HG02981 (cell line): Measurements from ENCODE around the gene CFAP91.

ENCODE experiments used
- ATAC-seq: cut with Tn5 transposase; IDR thresholded peaks from one replicate; pipeline ENCODE4 v1.9.1; 2021; ENCODE audit warnings: mild to moderate bottlenecking, moderate library complexity; ENCODE audit not compliant: unreplicated experiment

CFAP91 gene

DNA sequence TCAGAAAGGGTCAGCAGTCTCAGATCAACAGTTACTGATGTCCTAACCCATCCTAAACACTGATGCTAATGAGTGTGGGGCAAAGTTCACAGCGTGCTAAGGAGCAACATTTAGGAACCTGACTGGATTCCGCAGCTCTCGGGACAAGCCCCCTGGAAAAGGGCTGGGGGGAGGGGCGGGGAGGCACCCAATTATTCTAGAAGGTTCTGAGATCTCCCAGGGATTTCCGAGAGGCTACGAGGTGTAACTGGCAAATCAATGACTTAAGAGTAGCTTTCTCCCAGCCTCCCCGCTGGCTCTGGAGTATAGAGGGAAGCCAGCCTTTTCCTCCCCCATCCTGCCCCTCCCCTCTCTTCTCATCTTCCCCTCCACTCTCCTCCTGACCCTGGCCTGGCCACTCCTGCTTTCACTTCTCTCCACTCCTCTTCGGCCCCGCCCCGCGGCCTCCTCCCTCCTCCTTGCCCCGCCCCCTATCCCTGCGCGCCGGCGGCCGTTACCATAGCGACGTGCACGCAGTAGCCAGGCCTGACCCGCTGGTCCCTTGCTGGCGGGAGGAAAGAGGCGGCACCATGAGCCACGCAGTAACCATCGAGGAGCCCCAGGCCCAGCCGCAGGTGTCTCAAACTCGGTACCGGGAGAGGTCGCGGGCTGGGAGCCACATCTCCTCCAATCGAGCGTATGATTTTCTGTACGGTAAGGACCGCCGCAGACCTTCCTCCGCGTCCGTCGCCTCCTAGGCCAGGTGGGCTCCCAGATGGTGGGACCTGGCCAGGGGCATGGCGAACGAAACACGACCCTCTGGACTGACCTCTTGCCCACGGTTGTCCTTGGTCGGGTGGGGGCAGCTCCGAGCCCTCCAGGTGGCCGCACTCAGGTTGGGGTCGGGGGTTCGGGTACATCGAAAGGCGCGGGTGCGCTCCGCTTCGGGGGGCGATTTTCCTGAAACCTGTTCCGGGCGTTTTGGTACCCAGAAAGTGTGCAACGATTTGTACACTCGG, at the start of gene CFAP91:
TSS of gene CFAP91 (plus strand) at position 493 of the 998 bp plus-strand sequence. CDS start at position 570, 77 bp downstream.
- peak; percentile 93 for ATAC-seq

DNA sequence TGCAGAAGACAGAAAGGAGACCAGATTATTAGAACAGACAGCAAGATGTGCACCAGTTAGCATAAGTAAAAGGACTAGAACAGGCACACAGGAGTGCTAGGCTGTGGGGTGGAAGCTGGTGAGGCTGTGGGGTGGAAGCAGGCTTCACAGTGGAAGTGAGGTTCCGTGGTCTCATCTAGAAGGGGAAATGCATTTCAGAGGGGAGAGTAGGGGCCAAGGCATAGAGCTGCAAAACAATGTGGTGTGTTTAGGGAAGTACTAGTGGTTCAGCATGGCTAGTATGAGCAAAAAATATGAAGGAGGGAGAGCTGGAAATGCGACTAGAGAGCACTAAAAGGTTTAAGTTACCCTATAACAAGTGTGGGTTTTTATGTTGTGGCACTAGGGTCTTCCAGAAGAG, 48.9 kb upstream of the CFAP91 start:
- no peak for ATAC-seq

DNA sequence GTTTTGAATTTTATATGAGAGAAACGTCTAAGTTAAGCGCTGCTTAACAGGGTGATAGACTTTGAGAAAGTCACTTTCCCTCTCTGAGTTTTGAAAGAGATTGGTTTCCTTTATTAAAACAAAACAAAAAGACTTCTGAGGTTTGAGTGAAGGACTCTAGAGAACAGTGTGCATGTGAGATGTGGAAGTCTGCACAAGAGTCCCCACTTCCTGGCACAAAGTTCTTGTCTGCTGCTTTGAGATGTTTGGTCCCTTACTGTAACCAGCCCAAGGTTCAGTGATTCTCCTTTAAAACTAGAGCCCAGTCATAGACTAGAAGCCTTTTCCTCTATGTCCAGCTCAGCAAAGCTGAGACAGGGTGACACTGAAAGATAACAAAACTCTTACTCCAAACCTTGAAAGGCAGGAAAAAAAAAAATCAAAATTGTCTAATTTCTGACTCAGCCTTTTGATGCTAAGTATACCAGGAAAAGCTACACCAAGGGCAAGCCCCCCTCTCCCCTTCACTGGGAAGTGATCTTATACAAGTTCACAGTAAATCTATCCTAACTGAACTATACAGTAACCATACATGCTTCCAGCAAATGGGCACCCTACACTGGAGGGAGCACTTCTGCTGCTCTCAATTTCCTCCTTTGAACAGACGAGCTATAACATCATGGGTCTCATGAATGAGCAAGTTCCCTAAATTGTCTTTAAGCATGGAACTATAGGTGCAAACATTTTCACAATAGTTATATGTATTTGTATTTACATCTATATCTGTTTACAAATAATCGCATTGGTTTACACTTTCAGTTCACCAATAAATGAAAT, 44.7 kb upstream of the CFAP91 start:
- no peak for ATAC-seq

DNA sequence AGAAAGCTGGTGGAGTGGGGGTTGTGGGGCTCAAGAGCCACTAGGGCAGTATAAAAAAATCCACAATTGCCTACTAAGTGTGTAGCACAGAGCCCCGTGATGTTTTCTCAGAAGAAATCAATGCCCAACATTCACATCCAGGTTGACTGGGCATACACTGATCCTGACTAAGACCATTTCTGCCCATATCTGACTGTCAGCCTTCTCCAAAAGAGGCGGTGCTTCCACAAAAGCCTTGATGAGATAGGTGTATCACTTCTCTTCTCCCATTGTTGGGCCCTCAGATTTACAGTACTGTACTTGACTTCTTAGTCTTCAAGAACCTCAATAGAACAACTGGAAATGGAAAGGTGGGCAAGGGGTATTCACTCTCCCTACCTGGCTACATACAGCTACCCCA, 43.8 kb upstream of the CFAP91 start:
- ATAC-seq, result no peak

DNA sequence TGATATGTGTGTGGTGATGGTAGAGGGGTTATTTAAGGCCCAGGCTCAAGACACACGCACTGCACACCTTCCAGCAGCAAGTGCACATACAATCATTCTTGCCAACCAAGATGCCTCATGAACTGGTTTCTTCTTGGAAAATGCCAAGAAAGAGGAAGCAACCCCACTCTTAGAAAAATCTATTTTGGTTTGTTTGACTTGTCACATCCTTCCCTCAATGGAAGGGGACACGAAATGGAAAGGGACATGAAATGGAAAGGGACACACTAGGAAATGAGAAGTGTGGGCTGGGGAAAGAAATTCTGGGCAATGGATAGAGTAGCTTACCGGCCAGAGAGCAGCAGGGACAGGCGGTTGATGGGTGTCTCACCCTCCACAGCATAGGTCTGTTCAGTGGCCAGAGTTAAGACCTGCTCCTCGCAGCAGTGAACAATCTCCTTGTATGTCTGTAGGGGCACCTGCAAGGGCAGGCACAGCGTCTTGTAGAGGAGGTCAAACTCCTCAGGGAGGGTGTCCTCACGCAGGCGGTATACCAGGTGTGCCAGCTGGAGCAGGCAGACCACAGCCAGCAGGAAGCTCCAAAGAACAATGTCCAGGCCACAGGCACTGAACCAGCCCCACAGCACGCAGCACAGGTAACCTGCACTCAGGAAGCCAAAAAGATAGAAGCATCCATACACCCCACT, 43.1 kb upstream of the CFAP91 start:
- ATAC-seq, result no peak

DNA sequence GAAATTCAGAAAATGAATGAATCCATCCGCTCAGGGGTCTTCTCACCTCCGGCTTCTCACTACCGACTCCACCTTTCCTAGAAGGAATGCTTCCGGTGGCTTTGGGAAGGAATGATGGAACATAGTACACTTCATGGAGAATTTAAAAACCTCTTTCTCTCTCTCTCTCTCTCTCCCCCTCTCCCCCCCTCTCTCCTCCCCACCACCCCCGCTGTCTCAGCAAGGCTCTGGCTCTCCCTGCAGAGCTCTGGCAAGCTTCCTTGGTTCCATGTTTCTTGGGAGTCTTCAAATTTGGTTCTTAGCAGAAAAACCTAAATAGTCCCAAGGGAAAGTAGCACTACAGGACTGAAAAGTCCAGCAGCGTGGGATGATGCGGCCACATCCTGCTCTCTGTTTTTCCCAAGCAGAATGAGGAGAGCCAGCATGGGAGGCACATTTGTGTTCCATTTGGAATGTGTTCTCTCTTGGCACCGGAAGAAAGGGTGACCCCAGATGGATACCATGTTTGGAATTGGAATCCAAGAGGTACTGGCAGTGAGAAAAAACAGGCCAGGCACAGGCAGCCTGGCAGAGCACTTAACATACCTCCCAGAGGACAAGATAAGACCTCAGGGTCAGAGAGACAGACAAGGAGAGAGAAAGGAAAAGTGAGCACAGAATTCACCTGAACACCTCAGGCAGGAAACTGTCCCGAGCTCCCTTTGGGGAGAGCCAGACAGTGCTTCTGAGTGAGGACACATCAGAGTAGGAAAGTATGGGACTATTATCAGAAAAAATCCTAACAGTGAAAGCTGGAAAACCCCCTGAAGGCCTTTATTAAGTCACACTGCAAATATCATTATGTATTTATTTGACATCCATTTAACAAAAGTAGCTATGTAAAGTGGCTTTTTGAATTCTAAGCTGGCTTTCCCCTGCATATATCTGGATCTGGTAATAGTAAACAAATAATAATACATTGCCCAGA, 42.1 kb upstream of the CFAP91 start, which contains the start of gene POPDC2:
TSS of gene POPDC2 (minus strand) at position 116 of the 967 bp plus-strand sequence. CDS start 166 bp downstream, outside the sequence.
- ATAC-seq, result no peak

DNA sequence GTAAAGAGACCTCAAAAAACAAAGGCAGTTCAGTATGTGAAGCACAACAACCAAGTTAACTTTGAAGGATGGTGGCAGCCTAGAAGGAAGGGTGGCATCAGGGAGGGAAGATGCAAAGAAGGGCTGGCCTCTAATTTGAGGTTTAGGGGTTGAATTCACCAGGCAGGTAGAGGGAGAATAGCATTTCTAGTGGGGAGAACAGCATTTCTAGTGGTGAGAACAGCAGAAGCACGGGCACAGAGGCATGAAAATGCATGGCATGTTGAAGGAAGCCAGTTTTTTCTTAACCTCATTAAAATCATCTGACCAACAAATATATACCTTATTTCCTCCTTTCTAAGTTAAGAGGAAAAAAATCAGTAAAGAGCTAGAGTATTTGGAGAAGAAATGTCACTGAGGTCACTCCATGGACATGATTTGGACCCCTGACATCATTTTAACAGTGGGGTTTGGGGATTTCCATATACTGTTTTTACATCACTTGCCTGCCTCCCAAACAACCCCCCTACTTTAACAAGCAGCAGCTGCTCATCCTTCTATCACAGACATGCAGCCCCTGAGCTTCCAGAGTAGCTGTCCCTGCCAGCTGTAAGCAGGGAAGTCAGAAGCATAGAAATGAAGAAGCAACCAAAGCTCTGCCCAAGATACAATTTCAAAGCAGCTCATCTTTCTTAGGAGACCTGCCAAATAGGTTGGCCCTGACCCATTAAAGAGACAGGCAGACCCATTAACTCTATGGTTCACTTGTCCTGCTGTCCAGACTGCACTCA, 40.0 kb upstream of the CFAP91 start:
- ATAC-seq, result no peak

DNA sequence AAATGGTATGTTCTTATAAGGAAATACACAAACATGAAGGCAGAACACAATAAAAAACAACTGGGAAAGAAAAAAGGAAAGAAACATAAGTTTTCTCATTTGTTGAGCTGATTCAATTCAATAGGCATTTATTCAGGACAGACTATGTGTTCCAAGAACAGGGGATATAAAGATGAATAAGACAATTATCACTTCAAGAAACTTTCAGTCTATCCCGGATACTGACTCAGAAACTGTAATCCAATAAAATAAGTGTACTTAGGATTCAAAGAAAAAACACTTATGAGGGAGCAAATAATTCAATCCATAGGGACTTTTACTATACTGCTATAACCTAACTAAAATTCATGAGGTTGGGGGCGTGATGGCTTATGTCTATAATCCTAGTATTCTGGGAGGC, 38.9 kb upstream of the CFAP91 start:
- ATAC-seq, result no peak

DNA sequence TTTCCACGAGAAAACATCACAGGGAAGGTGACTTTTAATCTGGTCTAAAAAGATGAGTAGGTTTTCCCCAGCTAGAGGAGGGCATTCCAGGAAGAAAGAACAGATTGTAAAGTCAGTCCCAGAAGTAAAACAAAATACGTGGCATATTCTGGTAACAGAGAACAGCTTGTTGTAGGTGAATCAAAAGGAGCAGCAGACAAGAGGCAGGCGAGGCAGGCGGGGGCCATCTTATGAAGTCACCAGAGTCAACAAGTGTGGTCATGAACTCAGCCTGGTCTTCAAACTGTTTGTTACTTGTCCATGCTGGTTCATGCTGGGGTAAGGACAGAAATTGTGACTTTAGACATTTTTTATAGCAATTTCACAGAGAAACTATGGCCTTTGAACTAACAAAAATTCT, 38.5 kb upstream of the CFAP91 start:
- ATAC-seq, result no peak

DNA sequence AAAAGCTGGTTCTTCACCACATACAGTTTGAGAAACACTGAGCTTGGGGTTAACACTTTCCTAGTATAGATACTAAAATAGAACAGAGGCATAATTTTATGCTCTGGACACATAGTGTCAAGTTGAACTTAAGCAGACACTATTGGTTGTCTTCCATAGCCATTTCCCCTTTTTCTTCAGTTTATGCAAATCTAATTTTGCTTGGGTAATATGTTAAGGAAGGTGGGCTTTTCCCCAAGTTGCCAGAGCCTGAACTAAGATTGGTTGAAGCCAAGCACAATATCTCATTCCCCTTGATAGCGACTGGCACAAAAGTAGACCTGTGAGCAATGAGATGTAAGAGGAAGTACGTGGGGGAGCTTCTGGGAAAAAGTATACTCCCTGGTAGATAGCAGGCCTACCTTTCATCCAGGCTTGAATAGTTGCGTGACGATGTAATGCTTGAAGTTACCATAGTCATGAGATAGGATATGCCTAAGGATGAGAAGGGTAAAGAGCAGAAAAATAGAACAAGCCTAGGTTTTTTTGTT, 37.9 kb upstream of the CFAP91 start:
- no peak for ATAC-seq

DNA sequence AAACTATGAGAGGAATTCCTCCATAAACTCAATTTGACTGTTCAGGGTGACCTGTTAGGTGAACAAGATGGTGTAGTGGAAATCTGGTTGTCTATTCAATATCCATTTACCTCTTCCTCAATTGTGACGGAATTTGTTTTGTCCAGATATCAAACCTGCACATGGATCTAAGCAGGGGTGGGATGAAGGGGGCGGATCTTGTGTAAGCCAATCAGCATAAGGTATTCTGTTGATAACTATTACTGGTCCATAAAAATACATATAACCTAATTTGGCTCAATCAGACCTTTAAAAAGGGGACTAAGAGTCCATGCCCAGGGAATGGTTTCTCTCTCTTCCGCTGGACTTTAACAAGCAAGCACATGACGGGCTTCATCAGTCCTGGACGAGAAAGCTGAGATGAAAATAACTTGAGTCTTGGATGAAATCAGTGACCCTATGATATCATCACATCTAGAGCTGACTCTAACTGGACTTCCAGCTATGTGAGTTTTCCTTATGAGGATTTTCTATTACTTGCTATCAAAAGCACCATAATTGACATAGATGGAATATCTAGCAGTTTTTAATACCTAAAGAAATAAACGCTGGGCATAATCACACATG, 36.8 kb upstream of the CFAP91 start:
- ATAC-seq, result no peak

DNA sequence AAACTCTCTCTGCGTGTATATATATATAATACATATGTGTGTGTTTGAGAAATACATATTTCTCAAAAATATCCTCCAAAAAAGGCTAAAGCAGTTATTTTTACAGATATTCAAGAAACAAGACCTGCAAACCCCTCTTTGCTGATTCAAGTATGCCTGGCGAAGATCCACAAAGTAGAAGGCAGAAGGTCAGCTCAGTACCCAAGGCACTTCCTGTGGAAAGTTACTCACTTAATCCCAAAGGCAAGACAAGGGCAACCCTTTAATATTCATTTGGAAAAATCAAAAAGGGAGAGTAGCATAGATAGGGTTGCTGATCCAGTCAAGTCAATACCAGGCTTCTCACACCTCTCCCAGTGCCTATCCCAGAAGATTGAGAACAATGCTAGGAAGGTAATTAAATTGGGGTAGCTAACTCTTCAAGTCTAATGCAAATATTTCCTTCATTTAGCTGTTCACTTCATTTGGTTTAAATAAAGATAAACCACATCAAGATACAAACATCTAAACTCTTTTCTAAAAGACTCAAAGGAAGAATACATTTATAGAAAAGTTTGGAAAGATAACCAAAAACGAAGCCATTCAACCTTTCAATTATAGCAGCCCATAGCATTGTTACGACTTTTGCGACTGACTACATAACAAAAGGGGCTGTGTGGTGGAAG, 32.8 kb upstream of the CFAP91 start:
- ATAC-seq, result no peak

DNA sequence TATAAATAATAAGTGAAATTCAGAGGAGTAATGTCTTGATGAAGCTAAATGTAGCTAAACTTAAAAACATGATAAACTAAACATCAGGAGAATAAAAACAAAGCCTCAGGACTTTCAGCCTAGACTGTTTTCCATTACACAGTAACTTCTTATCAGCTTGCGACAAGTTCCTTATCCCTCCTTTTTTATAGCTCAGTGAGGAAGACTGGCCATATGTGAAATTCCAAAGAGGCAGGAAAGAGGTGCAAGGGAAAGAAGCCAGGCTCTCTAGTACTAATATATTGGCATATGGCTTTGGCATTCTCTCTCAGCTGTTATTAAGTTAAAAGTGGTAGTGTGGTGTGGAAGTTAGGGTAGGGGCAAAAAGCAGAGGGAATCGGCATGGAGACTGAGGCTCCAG, 30.0 kb upstream of the CFAP91 start:
- no peak for ATAC-seq

DNA sequence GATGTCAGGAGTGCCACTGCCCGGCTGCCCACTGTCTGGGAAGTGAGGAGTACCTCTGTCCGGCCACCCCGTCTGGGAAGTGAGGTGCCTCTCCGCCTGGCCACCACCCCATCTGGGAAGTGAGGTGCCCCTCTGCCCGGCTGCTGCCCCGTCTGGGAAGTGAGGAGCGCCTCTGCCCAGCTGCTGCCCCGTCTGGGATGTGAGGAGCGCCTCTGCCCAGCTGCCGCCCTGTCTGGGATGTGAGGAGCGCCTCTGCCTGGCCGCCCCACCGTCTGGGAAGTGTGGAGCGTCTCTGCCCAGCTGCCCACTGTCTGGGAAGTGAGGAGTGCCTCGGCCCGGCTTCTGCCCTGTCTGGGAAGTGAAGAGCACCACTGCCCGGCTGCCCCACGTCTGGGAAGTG, 28.9 kb upstream of the CFAP91 start:
- no peak for ATAC-seq

DNA sequence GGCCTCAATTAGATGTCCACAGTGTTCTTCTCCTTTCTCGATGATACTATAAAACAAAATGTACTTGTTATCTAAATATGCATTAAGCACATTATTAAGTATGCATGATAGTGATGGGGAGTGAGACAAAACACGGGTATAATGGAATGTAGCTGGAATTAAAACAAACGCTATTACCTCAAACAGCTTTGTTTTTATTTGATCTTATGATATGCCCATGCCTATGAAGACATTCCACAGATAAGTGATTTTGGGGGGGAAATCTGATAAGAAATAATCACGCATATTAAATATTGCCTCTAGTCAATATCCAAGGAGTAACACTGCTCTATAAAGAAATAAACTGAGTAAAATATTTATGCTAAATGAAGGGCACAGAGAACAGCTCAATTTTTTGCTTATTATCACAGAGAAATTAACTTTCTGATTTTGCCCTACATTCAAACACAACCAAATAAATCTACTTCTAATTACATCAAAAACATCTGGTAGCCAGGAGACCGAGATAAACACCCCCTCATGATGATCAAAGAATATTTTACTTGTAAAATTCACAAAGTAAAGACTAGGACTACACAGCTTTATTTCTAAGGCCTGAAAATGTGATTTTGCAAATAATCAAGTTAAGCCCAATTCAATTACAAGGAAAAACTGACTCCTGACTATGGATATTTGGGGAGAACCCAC, 27.5 kb upstream of the CFAP91 start:
- no peak for ATAC-seq

DNA sequence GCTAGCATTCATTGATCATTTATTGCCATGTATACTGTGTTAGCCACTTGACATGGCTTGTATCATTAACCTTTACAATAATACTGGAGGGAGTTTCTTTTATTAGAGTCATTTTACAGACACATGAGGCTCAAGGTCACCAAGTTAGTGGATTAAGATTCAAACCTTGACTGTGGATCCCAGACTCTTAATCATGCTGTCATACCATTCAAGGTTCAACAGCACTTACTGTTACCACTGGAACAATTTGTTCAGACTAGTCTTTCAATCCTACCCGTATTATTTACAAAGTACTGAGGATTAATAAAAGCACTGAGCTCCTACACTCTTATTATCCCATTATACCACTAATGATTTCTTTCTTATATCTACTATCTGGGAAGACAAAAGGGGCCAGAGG, 26.8 kb upstream of the CFAP91 start:
- ATAC-seq, result no peak
